Right lobe of liver (tissue), 4 donors: Measurements from ENCODE around the gene FARS2.

Source experiments
- CTCF ChIP-seq, 4 donors: fragments of 200-600 bp in 3 of 4; fragments of 450-650 bp in 1 of 4; IDR thresholded peaks; one replicate each; pipeline versions ENCODE4 v1.5.1 to v1.8.0; 2016 to 2022; ENCODE audit warnings: antibody characterized with exemption in 4 of 4, mild to moderate bottlenecking in 2 of 4
- POLR2A ChIP-seq: fragments of 450-650 bp; IDR thresholded peaks from one replicate; pipeline ENCODE4 v1.6.1; 2017; ENCODE audit warnings: antibody characterized with exemption, mild to moderate bottlenecking
- donor health status: DM: no; HTN: no; CAD: no.
- donor health status: DM: no; HTN: no; CAD: no.
- donor health status: DM: no; HTN: yes; CAD: no.

- TF ChIP-seq CTCF (IDR thresholded peaks at IDR 0.05) (no peak), POLR2A (no peak)
Observed at GRCh38 chr6:5328800-5329199, 67.5 kb downstream of the FARS2 start.
